HG02763 (cell line): ENCODE results near the gene CHRNG.

Experiments
- ATAC-seq: cut with Tn5 transposase; IDR thresholded peaks from one replicate; pipeline ENCODE4 v1.9.1; 2021; ENCODE audit warnings: mild to moderate bottlenecking, moderate library complexity; ENCODE audit not compliant: unreplicated experiment

The CHRNG gene

GRCh38 chr2:232574674-232575403 lies 35.3 kb downstream of the CHRNG start:
- ATAC-seq, result no peak

- ATAC-seq, result no peak
Observed at GRCh38 chr2:232575404-232575746, 35.9 kb downstream of the CHRNG start.

GRCh38 chr2:232576995-232577394 lies 37.5 kb downstream of the CHRNG start:
- ATAC-seq, result no peak

GRCh38 chr2:232577841-232578240 lies 38.3 kb downstream of the CHRNG start:
- no peak for ATAC-seq

GRCh38 chr2:232578626-232579025 lies 39.1 kb downstream of the CHRNG start:
- ATAC-seq, result no peak

GRCh38 chr2:232580648-232580981 lies 41.1 kb downstream of the CHRNG start:
- no peak for ATAC-seq

- no peak for ATAC-seq
Observed at GRCh38 chr2:232581725-232582124, 42.2 kb downstream of the CHRNG start.

- no peak for ATAC-seq
Observed at GRCh38 chr2:232584238-232584637, 44.7 kb downstream of the CHRNG start.

- ATAC-seq, result no peak
Observed at GRCh38 chr2:232586943-232587505, 47.5 kb downstream of the CHRNG start.

GRCh38 chr2:232587512-232587911 lies 48.0 kb downstream of the CHRNG start:
- no peak for ATAC-seq

- no peak for ATAC-seq
Observed at GRCh38 chr2:232588031-232588430, 48.5 kb downstream of the CHRNG start.

GRCh38 chr2:232588680-232589585 lies 49.4 kb downstream of the CHRNG start:
- no peak for ATAC-seq

GRCh38 chr2:232592772-232593395 lies 53.4 kb downstream of the CHRNG start:
- no peak for ATAC-seq

- ATAC-seq, result no peak
Observed at GRCh38 chr2:232593982-232594381, 54.5 kb downstream of the CHRNG start.
